Liver (tissue), 9 donors: ENCODE measurements around the gene PLCB4. TPM values are rescaled to one million over a fixed set of nuclear protein-coding genes. Genes with fewer than 3 reads are reported as not detected.

Source experiments
- DNase-seq: peaks from one replicate; pipeline ENCODE4 v3.0.0-alpha.2; 2017; ENCODE audit warnings: low spot score
- H3K27ac ChIP-seq, 2 donors: one replicate each; pipeline ENCODE4 v1.7.0; 2013; ENCODE audit warnings: inconsistent platforms in 2 of 2, low read length in 2 of 2, control low read depth in 1 of 2, low read depth in 1 of 2, mild to moderate bottlenecking in 1 of 2
- H3K27me3 ChIP-seq, 4 donors: one replicate each; pipeline versions ENCODE4 v1.6.1 to v1.7.0; 2013; ENCODE audit warnings: low read length in 3 of 4, inconsistent platforms in 1 of 4, mild to moderate bottlenecking in 1 of 4, moderate library complexity in 1 of 4; ENCODE audit not compliant: control insufficient read depth in 4 of 4, insufficient read depth in 4 of 4
- H3K36me3 ChIP-seq, 4 donors: one replicate each; pipeline versions ENCODE4 v1.6.1 to v1.7.0; 2013; ENCODE audit warnings: low read length in 3 of 4, mild to moderate bottlenecking in 3 of 4, low read depth in 1 of 4, moderate library complexity in 1 of 4; ENCODE audit not compliant: control insufficient read depth in 4 of 4, insufficient read depth in 3 of 4
- H3K4me1 ChIP-seq, 4 donors: one replicate each; pipeline versions ENCODE4 v1.6.1 to v1.7.0; 2013; ENCODE audit warnings: low read length in 3 of 4, mild to moderate bottlenecking in 3 of 4, moderate library complexity in 1 of 4; ENCODE audit not compliant: control insufficient read depth in 4 of 4, insufficient read depth in 4 of 4
- H3K4me3 ChIP-seq, 3 donors: one replicate each; pipeline versions ENCODE4 v1.6.1 to v1.7.0; 2013; ENCODE audit warnings: low read length in 3 of 3, control low read depth in 1 of 3, low read depth in 1 of 3, mild to moderate bottlenecking in 1 of 3
- H3K9ac ChIP-seq, 2 donors: one replicate each; pipeline ENCODE4 v1.7.0; 2013; ENCODE audit warnings: low read length in 2 of 2, mild to moderate bottlenecking in 2 of 2, moderate library complexity in 2 of 2, control low read depth in 1 of 2, low read depth in 1 of 2
- H3K9me3 ChIP-seq, 4 donors: one replicate each; pipeline versions ENCODE4 v1.6.1 to v1.7.0; 2013; ENCODE audit warnings: low read length in 3 of 4; ENCODE audit not compliant: control insufficient read depth in 4 of 4
- ATF3 ChIP-seq: IDR thresholded peaks from 2 replicates; pipeline ENCODE4 v1.6.1; 2016; ENCODE audit warnings: antibody characterized with exemption
- CTCF ChIP-seq: fragments of 150-350 bp; IDR thresholded peaks from 2 replicates; pipeline ENCODE4 v1.5.1; 2017; ENCODE audit warnings: improper control_type of control experiment, low read depth, low read length; ENCODE audit not compliant: missing input control
- FOXA2 ChIP-seq: IDR thresholded peaks from 2 replicates; pipeline ENCODE4 v1.6.1; 2016; ENCODE audit warnings: antibody characterized with exemption
- GABPA ChIP-seq, 2 donors: IDR thresholded peaks in 1 of 2; conservative IDR thresholded peaks in 1 of 2; 2 replicates each; pipeline ENCODE4 v1.6.1; 2016; ENCODE audit warnings: antibody characterized with exemption in 2 of 2, mild to moderate bottlenecking in 1 of 2, moderate library complexity in 1 of 2
- HNF4A ChIP-seq, 2 donors: conservative IDR thresholded peaks; 2 replicates each; pipeline ENCODE4 v1.6.1; 2016; ENCODE audit warnings: antibody characterized with exemption in 2 of 2, mild to moderate bottlenecking in 2 of 2
- HNF4G ChIP-seq: IDR thresholded peaks from 2 replicates; pipeline ENCODE4 v1.6.1; 2016; ENCODE audit warnings: antibody characterized with exemption
- JUND ChIP-seq, 2 donors: IDR thresholded peaks; 2 replicates each; pipeline ENCODE4 v1.6.1; 2016; ENCODE audit warnings: antibody characterized with exemption in 2 of 2
- NR2F2 ChIP-seq: IDR thresholded peaks from 2 replicates; pipeline ENCODE4 v1.6.1; 2016; ENCODE audit warnings: antibody characterized with exemption
- RAD21 ChIP-seq, 2 donors: IDR thresholded peaks; 2 replicates each; pipeline ENCODE4 v1.6.1; 2016; ENCODE audit warnings: antibody characterized with exemption in 2 of 2, mild to moderate bottlenecking in 2 of 2
- RXRA ChIP-seq, 2 donors: IDR thresholded peaks; 2 replicates each; pipeline ENCODE4 v1.6.1; 2017 to 2018; ENCODE audit warnings: antibody characterized with exemption in 2 of 2, mild to moderate bottlenecking in 1 of 2
- SP1 ChIP-seq: IDR thresholded peaks from 2 replicates; pipeline ENCODE4 v1.6.1; 2018; ENCODE audit warnings: antibody characterized with exemption, mild to moderate bottlenecking
- TAF1 ChIP-seq: conservative IDR thresholded peaks from 2 replicates; pipeline ENCODE4 v1.6.1; 2016; ENCODE audit warnings: antibody characterized with exemption, mild to moderate bottlenecking
- YY1 ChIP-seq: IDR thresholded peaks from 2 replicates; pipeline ENCODE4 v1.6.1; 2016; ENCODE audit warnings: antibody characterized with exemption, mild to moderate bottlenecking
- WGBS: extraction: QIAGEN DNeasy Blood & Tissue Kit; methylation state at CpG from one replicate; pipeline ENCODE4 v1.1.7; 2013; 5-methylcytosine and 5-hydroxymethylcytosine counted together
- polyA plus RNA-seq, 2 donors: library from polyadenylated mRNA; stranded (reverse) in 1 of 2; unstranded in 1 of 2; fragments of 200-250 nt in 1 of 2; fragments of >200 nt in 1 of 2; fragmentation: Nextera tagmentation in 1 of 2; extraction: Ambion mirVana in 1 of 2; gene quantifications; one replicate each; pipeline versions ENCODE4 v1.2.1 to v1.2.3, GENCODE V29; 2013 to 2015
- total RNA-seq, 2 donors: library from RNA; depleted of rRNA; stranded (reverse); fragments of >200 nt; gene quantifications; one replicate each; pipeline ENCODE4 v1.2.3, GENCODE V29; 2014
- TF ChIP-seq, protein P1 (sequence below): IDR thresholded peaks from 2 replicates; pipeline ENCODE4 v1.6.1; 2016; ENCODE audit warnings: antibody characterized with exemption, mild to moderate bottlenecking
- TF ChIP-seq, protein P2 (sequence below): IDR thresholded peaks from 2 replicates; pipeline ENCODE4 v1.6.1; 2016; ENCODE audit warnings: antibody characterized with exemption
- TF ChIP-seq, protein P3 (sequence below): IDR thresholded peaks from 2 replicates; pipeline ENCODE4 v1.6.1; 2016; ENCODE audit warnings: antibody characterized with exemption
- donor health status: healthy.
- donor health status: healthy.
- donor health status: healthy.
- donor health status: healthy.
- donor health status: healthy.

PLCB4 gene
- total and polyA plus RNA-seq, 4 donors = 0.14 to 0.67 (median 0.30) TPM

DNA sequence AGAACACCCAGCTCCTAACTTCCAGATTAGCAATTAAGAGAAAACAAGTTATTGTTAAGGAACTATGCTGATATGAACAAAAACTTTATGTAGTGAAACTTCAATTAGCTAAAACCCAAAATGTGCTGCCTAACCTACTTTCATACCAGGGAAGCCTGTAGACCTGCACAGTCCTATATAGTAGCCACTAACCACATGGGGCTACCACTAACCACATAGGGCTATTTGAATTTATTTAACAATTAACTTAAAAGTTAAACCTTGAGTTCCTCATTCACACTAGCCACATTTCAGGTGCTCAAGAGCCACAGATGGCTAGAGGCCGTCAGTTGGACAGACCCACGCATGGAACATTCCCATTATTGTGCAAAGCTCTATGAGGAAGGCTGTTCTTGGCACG is 373.1 kb downstream of the PLCB4 start:
- no peaks in the 10 kb centered on the region for H3K36me3 ChIP-seq
- no peak for DNase-seq
- TF ChIP-seq, protein P1, sequence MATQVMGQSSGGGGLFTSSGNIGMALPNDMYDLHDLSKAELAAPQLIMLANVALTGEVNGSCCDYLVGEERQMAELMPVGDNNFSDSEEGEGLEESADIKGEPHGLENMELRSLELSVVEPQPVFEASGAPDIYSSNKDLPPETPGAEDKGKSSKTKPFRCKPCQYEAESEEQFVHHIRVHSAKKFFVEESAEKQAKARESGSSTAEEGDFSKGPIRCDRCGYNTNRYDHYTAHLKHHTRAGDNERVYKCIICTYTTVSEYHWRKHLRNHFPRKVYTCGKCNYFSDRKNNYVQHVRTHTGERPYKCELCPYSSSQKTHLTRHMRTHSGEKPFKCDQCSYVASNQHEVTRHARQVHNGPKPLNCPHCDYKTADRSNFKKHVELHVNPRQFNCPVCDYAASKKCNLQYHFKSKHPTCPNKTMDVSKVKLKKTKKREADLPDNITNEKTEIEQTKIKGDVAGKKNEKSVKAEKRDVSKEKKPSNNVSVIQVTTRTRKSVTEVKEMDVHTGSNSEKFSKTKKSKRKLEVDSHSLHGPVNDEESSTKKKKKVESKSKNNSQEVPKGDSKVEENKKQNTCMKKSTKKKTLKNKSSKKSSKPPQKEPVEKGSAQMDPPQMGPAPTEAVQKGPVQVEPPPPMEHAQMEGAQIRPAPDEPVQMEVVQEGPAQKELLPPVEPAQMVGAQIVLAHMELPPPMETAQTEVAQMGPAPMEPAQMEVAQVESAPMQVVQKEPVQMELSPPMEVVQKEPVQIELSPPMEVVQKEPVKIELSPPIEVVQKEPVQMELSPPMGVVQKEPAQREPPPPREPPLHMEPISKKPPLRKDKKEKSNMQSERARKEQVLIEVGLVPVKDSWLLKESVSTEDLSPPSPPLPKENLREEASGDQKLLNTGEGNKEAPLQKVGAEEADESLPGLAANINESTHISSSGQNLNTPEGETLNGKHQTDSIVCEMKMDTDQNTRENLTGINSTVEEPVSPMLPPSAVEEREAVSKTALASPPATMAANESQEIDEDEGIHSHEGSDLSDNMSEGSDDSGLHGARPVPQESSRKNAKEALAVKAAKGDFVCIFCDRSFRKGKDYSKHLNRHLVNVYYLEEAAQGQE = no peak
- no peak for TF ChIP-seq ATF3
- TF ChIP-seq HNF4G = no peak
- no peak for TF ChIP-seq RAD21 (IDR thresholded peaks at IDR 0.05)
- TF ChIP-seq, protein P2, sequence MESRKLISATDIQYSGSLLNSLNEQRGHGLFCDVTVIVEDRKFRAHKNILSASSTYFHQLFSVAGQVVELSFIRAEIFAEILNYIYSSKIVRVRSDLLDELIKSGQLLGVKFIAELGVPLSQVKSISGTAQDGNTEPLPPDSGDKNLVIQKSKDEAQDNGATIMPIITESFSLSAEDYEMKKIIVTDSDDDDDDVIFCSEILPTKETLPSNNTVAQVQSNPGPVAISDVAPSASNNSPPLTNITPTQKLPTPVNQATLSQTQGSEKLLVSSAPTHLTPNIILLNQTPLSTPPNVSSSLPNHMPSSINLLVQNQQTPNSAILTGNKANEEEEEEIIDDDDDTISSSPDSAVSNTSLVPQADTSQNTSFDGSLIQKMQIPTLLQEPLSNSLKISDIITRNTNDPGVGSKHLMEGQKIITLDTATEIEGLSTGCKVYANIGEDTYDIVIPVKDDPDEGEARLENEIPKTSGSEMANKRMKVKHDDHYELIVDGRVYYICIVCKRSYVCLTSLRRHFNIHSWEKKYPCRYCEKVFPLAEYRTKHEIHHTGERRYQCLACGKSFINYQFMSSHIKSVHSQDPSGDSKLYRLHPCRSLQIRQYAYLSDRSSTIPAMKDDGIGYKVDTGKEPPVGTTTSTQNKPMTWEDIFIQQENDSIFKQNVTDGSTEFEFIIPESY = no peak
- TF ChIP-seq CTCF = no peak
- no peak for TF ChIP-seq JUND (IDR thresholded peaks at IDR 0.05)
- TF ChIP-seq, protein P3, sequence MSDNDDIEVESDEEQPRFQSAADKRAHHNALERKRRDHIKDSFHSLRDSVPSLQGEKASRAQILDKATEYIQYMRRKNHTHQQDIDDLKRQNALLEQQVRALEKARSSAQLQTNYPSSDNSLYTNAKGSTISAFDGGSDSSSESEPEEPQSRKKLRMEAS = no peak
- no peak for TF ChIP-seq SP1
- TF ChIP-seq HNF4A (conservative IDR thresholded peaks at IDR 0.05) = no peak
- TF ChIP-seq TAF1 = no peak
- TF ChIP-seq GABPA (IDR thresholded peaks at IDR 0.05 in 1 of 2, conservative IDR thresholded peaks at IDR 0.05 in 1 of 2) = no peak
- TF ChIP-seq RXRA (IDR thresholded peaks at IDR 0.05) = no peak
- no peak for TF ChIP-seq YY1
- no peak for TF ChIP-seq FOXA2
- no peak for TF ChIP-seq NR2F2
- WGBS = 84% methylated on average over 3 of the region's 3 CpGs
- no peak overlapping the region for H3K27ac ChIP-seq
- no peaks in the 10 kb centered on the region for H3K4me1 ChIP-seq
- H3K9me3 ChIP-seq = peaks cover 3 to 16% (median 9%) of the 10 kb centered on the region in 4 donors
- no peak overlapping the region for H3K9ac ChIP-seq
- H3K27me3 ChIP-seq = peaks cover 0 to 6% (median 0%) of the 10 kb centered on the region in 4 donors
- H3K4me3 ChIP-seq = no peak overlapping the region

DNA sequence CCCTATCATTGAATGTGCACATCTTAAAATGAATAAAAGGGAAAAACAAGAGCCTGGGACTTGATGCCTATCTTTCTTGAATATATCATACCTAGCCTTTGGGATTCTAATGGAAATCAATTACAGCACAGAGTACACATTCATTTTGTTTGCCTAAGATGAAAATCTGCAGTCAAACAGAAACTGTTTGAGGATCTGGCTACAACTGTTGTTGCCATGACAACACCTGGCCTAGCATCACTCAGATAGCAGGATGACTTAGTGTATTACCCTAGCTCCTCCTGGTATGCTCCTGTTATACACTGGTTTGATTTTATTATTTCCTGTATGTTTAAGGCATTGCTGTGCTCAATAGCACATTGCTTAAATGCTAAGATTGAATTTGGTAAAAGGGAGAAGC is 374.0 kb downstream of the PLCB4 start:
- no peak overlapping the region for H3K27ac ChIP-seq
- H3K4me3 ChIP-seq = no peak overlapping the region
- H3K9me3 ChIP-seq = peaks cover 3 to 16% (median 9%) of the 10 kb centered on the region in 4 donors
- no peaks in the 10 kb centered on the region for H3K4me1 ChIP-seq
- no peak for DNase-seq
- H3K9ac ChIP-seq = no peak overlapping the region
- no peak for TF ChIP-seq SP1
- TF ChIP-seq FOXA2 = no peak
- H3K36me3 ChIP-seq = no peaks in the 10 kb centered on the region
- peaks cover 0 to 6% (median 0%) of the 10 kb centered on the region in 4 donors for H3K27me3 ChIP-seq
